Calu3 (cell line): ENCODE data around the gene QSOX1. TPM values are rescaled to one million over a fixed set of nuclear protein-coding genes. Genes with fewer than 3 reads are reported as not detected.

ENCODE experiments used
- BruUV-seq: library from RNA; stranded (reverse); fragments of 400-500 nt; replicated peaks from 2 replicates; lab custom pipeline; 2021; lab: Mats Ljungman, UMichigan
- CTCF ChIA-PET: fragments of 300-600 bp; sonication (Branson Sonifier 250); formaldehyde crosslinking; loops from one replicate; lab custom pipeline; 2022; ENCODE audit warnings: antibody characterized with exemption; lab: Charles Lee
- DNase-seq: peaks from one replicate; pipeline ENCODE4 v3.0.0; 2022
- H3K27ac Mint-ChIP-seq: one replicate; pipeline ENCODE4 v1.8.0; 2022; ENCODE audit warnings: mixed read lengths; ENCODE audit not compliant: unreplicated experiment
- H3K27me3 Mint-ChIP-seq: one replicate; pipeline ENCODE4 v1.8.0; 2022; ENCODE audit warnings: mixed read lengths; ENCODE audit not compliant: unreplicated experiment
- H3K36me3 Mint-ChIP-seq: one replicate; pipeline ENCODE4 v1.8.0; 2022; ENCODE audit warnings: mild to moderate bottlenecking, moderate library complexity, mixed read lengths; ENCODE audit not compliant: insufficient read depth, unreplicated experiment
- H3K4me1 Mint-ChIP-seq: one replicate; pipeline ENCODE4 v1.8.0; 2022; ENCODE audit warnings: mild to moderate bottlenecking, low read depth, mixed read lengths; ENCODE audit not compliant: unreplicated experiment
- H3K4me3 Mint-ChIP-seq: one replicate; pipeline ENCODE4 v1.8.0; 2022; ENCODE audit warnings: mild to moderate bottlenecking, low read depth, moderate library complexity, mixed read lengths; ENCODE audit not compliant: unreplicated experiment
- H3K9me3 Mint-ChIP-seq: one replicate; pipeline ENCODE4 v1.8.0; 2022; ENCODE audit warnings: low read depth, mixed read lengths; ENCODE audit not compliant: unreplicated experiment
- CTCF ChIP-seq: fragments of 200-600 bp; IDR thresholded peaks from one replicate; pipeline ENCODE4 v1.8.0; 2022; ENCODE audit warnings: antibody characterized with exemption; ENCODE audit not compliant: unreplicated experiment
- intact Hi-C: fragments of 100-400 bp; cut with micrococcal nuclease; formaldehyde crosslinking; loops from one replicate; pipeline ENCODE4 v1.10.0; 2022; ENCODE audit not compliant: unreplicated experiment
- total RNA-seq: library from RNA; stranded (reverse); gene quantifications from 2 replicates; pipeline ENCODE4 v1.2.3, GENCODE V29; 2022

Gene QSOX1
- total RNA-seq, 1 experiment from 2014 or later, result 462 TPM

DNA sequence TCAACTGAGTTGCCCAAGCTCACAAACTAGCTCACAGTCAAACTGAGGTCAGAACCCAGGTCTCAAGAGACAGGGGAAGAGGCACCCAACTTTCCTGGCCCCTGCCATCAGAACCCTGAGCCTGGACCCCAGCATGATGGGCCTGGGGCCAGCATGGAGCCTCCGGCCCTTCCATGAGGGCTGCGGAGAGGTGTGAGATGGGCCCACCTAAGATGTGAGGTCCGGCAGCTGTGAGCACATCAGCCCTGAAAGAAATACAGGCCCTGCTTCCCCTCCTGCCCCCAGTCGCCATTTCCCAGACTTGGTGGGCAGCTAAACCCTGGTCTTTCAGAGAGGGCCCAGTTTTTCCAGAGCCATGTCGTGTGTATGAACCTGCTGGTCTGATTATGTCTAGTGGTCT is 30.6 kb downstream of the QSOX1 start:
- no TSS peak for BruUV-seq
- Mint-ChIP-seq H3K27ac (no peak overlapping the region), H3K27me3 (no peaks in the 10 kb centered on the region), H3K4me3 (no peak overlapping the region), H3K9me3 (no peaks in the 10 kb centered on the region), H3K4me1 (no peaks in the 10 kb centered on the region), H3K36me3 (peaks cover 37% of the 10 kb centered on the region)
- intact Hi-C loops, result no loop called here
- TF ChIP-seq CTCF, result no peak
- CTCF ChIA-PET, result interaction anchor here (0.6 kb wide), 1 partner anchor 304 kb away, joined by 3 read pairs; no protein-coding TSS in a partner anchor
- no peak for DNase-seq

DNA sequence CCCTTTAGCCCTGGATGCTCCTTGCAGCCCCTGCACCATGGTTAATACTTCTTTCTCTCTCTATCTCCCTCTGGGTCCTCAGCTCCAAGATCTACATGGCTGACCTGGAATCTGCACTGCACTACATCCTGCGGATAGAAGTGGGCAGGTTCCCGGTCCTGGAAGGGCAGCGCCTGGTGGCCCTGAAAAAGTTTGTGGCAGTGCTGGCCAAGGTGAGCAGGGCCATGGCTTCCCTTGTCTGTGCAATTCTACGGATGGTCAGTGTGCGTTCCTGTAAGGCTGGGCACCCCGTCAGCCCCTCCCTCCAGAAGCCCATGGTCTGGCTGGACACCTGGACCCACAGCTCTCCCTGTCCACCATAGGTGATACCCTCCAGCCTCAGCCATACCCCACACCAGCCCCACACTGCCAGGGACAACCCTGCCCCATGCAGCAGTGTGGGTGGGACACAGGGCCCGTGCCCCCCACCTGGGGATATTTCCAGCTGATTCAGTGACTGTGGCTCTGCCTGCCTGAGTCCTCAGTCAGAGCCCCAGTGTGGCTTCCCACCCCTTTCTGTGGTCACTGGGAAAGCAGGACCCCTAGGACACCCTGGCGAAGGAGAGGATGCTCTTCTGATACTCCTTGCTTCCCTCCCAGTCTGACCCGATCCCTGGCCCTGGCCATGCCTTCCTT is 31.4 kb downstream of the QSOX1 start:
- Mint-ChIP-seq H3K27me3 (no peaks in the 10 kb centered on the region), H3K9me3 (no peaks in the 10 kb centered on the region), H3K27ac (no peak overlapping the region), H3K4me1 (no peaks in the 10 kb centered on the region), H3K36me3 (peaks cover 41% of the 10 kb centered on the region), H3K4me3 (no peak overlapping the region)
- DNase-seq, result no peak
- CTCF ChIA-PET, result interaction anchor here (0.6 kb wide), 1 partner anchor 304 kb away, joined by 3 read pairs; no protein-coding TSS in a partner anchor
- no peak for TF ChIP-seq CTCF
- intact Hi-C loops, result no loop called here
- BruUV-seq, result no TSS peak

DNA sequence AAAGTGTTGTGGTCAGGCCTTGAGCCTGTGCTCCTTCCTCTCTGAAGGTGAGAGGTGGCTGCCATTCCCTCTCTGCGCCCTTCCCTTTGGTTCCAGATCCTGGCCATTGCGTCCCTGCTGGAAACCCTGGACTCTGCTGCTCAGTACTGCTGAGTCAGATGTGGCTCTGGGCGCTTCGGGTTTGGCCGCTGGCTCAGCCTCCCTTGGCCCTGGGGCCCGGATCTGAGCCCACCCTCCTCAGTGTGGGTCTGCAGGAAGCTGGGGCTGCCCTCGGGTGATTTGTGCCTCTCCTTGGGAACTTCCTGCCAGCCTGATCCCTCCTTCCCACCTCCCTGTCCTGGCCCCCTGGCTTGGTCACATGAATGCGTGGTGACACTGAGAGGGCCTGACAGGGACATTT is 32.2 kb downstream of the QSOX1 start:
- BruUV-seq, result no TSS peak
- CTCF ChIA-PET, result no interaction called here
- Mint-ChIP-seq H3K9me3 (no peaks in the 10 kb centered on the region), H3K36me3 (peaks cover 48% of the 10 kb centered on the region), H3K27ac (no peak overlapping the region), H3K4me3 (no peak overlapping the region), H3K27me3 (no peaks in the 10 kb centered on the region), H3K4me1 (no peaks in the 10 kb centered on the region)
- intact Hi-C loops, result no loop called here
- no peak for DNase-seq
- no peak for TF ChIP-seq CTCF

- no peak overlapping the region for H3K4me3 Mint-ChIP-seq
- CTCF ChIA-PET, result interaction anchor here (0.6 to 1.5 kb wide), 7 partner anchors 9 to 1703 kb away, joined by 3 to 11 read pairs (median 5); no protein-coding TSS in a partner anchor
- DNase-seq, result no peak
- peaks cover 48% of the 10 kb centered on the region for H3K36me3 Mint-ChIP-seq
- no peak overlapping the region for H3K27ac Mint-ChIP-seq
- no peaks in the 10 kb centered on the region for H3K9me3 Mint-ChIP-seq
- intact Hi-C loops, result loop anchor here (1.0 kb wide), 1 partner anchor 293 kb away; no protein-coding TSS in a partner anchor
- no peak for TF ChIP-seq CTCF
- H3K4me1 Mint-ChIP-seq, result peaks cover 8% of the 10 kb centered on the region
- no peaks in the 10 kb centered on the region for H3K27me3 Mint-ChIP-seq
- BruUV-seq, result no TSS peak
Observed at GRCh38 chr1:180187626-180188025, 33.0 kb downstream of the QSOX1 start.
